ENCODE results near the gene OR2T34.
"Not testable (repeated sequence)": the region's sequence is repeated elsewhere in the genome, so short reads cannot be mapped to it uniquely, and the experiment has no call there.

Gene OR2T34

DNA sequence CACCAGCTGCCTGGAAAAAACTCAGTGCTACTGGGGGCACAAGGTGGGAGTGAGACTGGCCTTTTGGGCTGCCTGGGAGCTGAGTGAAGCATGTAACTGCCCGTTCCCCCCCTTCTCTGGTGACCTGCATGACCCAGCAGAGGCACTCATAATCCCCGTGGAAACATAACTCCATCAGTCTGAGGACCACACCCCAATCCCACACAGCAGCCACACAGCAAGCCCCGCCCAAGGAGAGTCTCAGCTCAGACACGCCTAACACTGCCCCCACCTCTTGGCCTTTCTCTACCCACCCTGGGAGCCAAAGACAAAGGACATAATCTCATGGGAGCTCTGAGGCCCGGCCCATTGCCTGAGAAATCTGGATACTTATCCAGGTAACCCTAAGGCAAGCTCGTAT is 23.5 kb downstream of the OR2T34 start:
- not testable (repeated sequence) for ATAC-seq

DNA sequence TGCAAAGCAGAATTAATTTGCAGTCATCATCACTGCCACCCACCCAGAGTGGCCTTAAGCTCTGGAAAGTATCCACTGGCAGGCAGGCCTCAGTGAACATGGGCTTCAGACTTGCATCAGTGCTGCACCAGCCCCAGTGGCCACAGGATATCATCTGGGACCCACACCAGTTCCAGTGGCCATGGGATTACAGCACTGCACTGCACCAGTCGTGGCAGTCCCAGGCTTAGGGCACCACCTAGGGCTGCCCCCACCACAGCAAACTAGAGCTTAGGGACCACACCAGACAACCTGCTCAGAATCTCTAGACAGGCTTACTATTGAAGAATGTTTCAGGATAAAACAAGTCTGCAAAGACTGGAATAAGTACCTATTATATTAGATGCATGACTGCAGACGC is 27.2 kb downstream of the OR2T34 start:
- not testable (repeated sequence) for ATAC-seq

DNA sequence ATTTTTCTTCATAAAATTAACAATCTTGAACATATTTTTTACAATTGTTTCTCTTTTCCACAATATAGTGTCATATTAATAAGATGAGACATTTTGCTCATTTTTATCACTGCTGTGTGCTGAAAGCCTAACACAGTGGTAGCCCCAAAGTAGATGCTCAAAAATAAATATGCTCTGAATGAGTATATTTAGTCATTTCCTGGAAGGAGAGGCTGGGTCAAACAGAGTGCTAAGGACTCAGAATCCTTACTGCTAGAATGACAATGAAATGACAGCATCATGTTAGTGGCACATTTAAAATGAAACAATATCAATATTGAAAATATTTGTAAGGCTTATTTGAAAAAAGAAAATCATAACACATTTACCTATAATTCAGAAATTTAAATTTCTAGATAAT is 37.1 kb downstream of the OR2T34 start:
- ATAC-seq, result not testable (repeated sequence)
